Measurements from ENCODE around the gene KCNK1. TPM values are rescaled to one million over a fixed set of nuclear protein-coding genes. Genes with fewer than 3 reads are reported as not detected.

KCNK1 gene
- total and polyA plus RNA-seq, 8 donors = 2.3 to 7.5 (median 3.8) TPM

DNA sequence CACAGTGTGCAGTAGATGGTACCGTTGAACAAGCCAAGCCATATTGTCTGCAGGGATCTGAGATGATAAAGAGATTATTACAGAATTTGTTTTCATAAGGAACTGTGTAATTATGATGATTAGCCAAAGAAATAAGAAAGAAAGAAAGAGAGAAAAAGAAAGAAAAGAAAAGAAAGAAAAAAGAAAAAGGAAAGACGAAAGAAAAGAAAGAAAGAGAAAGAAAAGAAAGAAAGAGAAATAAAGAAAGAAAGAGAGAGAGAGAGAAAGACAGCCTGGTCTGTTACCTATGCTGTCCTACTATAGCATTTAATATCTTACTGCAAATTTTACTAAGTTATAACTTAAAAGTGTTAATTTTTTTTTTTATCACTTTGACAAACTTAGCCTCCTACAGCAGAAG is 43.6 kb downstream of the KCNK1 start:
- 91 to 93% methylated on average over 2 of the region's 2 CpGs for WGBS, 2 donors
- H3K36me3 ChIP-seq = no peaks in the 10 kb centered on the region
- H3K27ac ChIP-seq = no peak overlapping the region
- no peak for ATAC-seq
- DNase-seq = no peak
- H3K4me3 ChIP-seq = no peak overlapping the region
- no peak for TF ChIP-seq CTCF (IDR thresholded peaks at IDR 0.05)
- intact Hi-C loops (cut with DNase I) = no loop called here
- H3K4me1 ChIP-seq = no peaks in the 10 kb centered on the region
- no peaks in the 10 kb centered on the region for H3K9me3 ChIP-seq
- H3K27me3 ChIP-seq = no peaks in the 10 kb centered on the region
- no peak for FAIRE-seq

DNA sequence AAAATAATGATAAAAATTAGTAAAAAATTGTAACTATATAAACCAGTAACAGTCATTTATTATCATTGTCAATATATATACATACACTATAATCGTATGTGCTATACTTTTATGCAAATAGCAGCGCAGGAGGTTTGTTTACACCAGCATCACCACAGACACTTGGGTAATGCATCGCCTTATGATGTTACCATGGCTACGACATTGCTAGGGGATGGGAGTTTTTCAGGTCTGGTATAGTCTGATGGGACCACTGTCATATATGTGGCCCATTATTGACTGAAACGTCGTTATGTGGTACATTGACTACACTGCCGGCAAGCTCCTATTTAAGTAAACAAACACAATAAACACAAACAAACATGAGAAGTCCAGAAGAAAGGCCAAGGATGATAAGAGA is 45.6 kb downstream of the KCNK1 start:
- Histone ChIP-seq H3K36me3 (no peaks in the 10 kb centered on the region), H3K27ac (no peak overlapping the region), H3K4me3 (no peak overlapping the region), H3K4me1 (no peaks in the 10 kb centered on the region), H3K9me3 (no peaks in the 10 kb centered on the region), H3K27me3 (no peaks in the 10 kb centered on the region)
- 92 to 95% methylated on average over 7 of the region's 7 CpGs for WGBS, 2 donors
- ATAC-seq = no peak
- no peak for FAIRE-seq
- no peak for DNase-seq
- intact Hi-C loops (cut with DNase I) = no loop called here
- no peak for TF ChIP-seq CTCF (IDR thresholded peaks at IDR 0.05)

- Histone ChIP-seq H3K27ac (no peak overlapping the region), H3K4me1 (no peaks in the 10 kb centered on the region), H3K36me3 (no peaks in the 10 kb centered on the region), H3K4me3 (no peak overlapping the region), H3K27me3 (no peaks in the 10 kb centered on the region), H3K9me3 (no peaks in the 10 kb centered on the region)
- no peak for TF ChIP-seq CTCF (IDR thresholded peaks at IDR 0.05)
- intact Hi-C loops (cut with DNase I) = no loop called here
- ATAC-seq (no peak), DNase-seq (no peak), FAIRE-seq (no peak)
- 94% methylated on average over 11 of the region's 11 CpGs for WGBS, 2 donors
Measured at GRCh38 chr1:233661376-233662159, 47.7 kb downstream of the KCNK1 start.

DNA sequence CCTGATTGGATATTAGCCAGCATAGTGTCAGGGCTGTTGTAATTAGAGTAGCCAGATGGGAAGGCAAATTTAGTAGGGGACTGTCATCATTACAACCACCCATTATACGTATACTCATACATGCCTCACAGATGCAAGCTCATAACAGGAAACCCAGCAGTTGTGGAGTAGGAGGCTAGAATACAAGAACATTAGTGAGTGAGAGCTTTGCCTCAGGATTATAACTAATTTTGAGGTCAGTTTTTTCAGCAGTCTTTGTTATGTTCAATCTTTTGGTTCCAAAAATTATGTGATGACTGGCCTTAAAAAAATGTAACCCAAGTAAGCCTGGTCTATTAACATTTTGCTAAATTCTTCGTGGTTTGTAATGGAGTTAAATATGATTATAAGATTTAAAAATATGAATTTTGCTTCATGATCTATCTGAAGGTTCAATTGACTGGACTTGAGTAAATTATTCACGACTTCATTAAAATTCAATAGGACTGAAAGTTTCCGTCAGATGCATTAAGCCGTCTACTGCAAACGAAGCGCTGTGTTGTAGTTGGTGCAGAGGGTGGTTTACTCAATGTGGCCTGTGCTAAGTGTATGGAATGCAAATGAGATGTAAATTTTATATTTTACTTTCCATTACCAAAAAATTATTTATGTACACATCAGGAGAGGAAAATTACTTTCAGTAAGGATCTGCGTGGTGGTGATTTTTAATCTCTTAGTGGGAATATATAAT is 48.8 kb downstream of the KCNK1 start:
- Histone ChIP-seq H3K27ac (no peak overlapping the region), H3K4me3 (no peak overlapping the region), H3K4me1 (no peaks in the 10 kb centered on the region), H3K36me3 (no peaks in the 10 kb centered on the region), H3K27me3 (no peaks in the 10 kb centered on the region), H3K9me3 (no peaks in the 10 kb centered on the region)
- DNase-seq = no peak
- ATAC-seq = peak in 1 of 4 donors; percentile 27
- no peak for TF ChIP-seq CTCF (IDR thresholded peaks at IDR 0.05)
- no peak for FAIRE-seq
- intact Hi-C loops (cut with DNase I) = no loop called here
- WGBS, 2 donors = 95 to 96% methylated on average over 8 of the region's 8 CpGs

DNA sequence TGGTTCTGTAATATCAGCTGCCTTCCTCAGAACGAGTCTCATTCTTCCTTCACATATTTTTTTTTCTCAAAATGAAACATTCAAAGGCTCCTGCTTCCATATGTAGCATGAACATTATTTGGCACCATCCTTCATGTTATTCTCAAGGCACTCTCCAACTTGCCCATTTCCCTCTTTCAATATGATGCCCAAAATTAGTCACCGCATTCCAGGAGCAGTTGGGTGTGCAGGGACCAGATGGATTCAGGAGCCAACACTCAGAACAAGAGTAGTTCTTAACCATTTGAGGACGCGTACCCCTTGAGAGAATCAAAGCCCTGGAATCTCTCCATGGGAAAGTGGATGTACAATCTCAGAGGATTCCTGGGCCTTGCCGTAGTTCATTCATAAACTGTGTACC is 50.3 kb downstream of the KCNK1 start:
- FAIRE-seq = no peak
- no peaks in the 10 kb centered on the region for H3K4me1 ChIP-seq
- H3K36me3 ChIP-seq = no peaks in the 10 kb centered on the region
- H3K27me3 ChIP-seq = no peaks in the 10 kb centered on the region
- intact Hi-C loops (cut with DNase I) = no loop called here
- TF ChIP-seq CTCF (IDR thresholded peaks at IDR 0.05) = no peak
- H3K9me3 ChIP-seq = no peaks in the 10 kb centered on the region
- H3K4me3 ChIP-seq = no peak overlapping the region
- ATAC-seq = no peak
- 95 to 98% methylated on average over 5 of the region's 5 CpGs for WGBS, 2 donors
- DNase-seq = no peak
- no peak overlapping the region for H3K27ac ChIP-seq

Measured in pancreas (tissue), 10 donors.